Measurements from ENCODE around the gene TRIM41. TPM values are rescaled to one million over a fixed set of nuclear protein-coding genes. Genes with fewer than 3 reads are reported as not detected.
A peak's percentile ranks its signal among the peaks of the same experiment; 100 is the strongest.

The TRIM41 gene
- total RNA-seq, 1 donor = 9.9 TPM

- TF ChIP-seq CTCF (IDR thresholded peaks at IDR 0.05; ENCODE audit: insufficient read depth, low read depth, low read length) = no peak
- peak overlapping the region; percentile 87 for H3K4me3 ChIP-seq (ENCODE audit: low read depth, low read length)
- peak; percentile 47 for DNase-seq (ENCODE audit: low read depth)
These were observed 33.6 kb upstream of the TRIM41 start for GRCh38 chr5:181189363-181189961.

- no peak for DNase-seq (ENCODE audit: low read depth)
- TF ChIP-seq CTCF (IDR thresholded peaks at IDR 0.05; ENCODE audit: insufficient read depth, low read depth, low read length) = no peak
- H3K4me3 ChIP-seq (ENCODE audit: low read depth, low read length) = peak overlapping the region; percentile 87
These were observed 32.9 kb upstream of the TRIM41 start for GRCh38 chr5:181189962-181190710.

- peak; percentile 56 for DNase-seq (ENCODE audit: low read depth)
- no peak for TF ChIP-seq CTCF (IDR thresholded peaks at IDR 0.05; ENCODE audit: insufficient read depth, low read depth, low read length)
These were observed 32.2 kb upstream of the TRIM41 start for GRCh38 chr5:181190711-181191525.

GRCh38 chr5:181191526-181192336, 31.4 kb upstream of the TRIM41 start:
- DNase-seq (ENCODE audit: low read depth) = peak; percentile 97
- H3K4me3 ChIP-seq (ENCODE audit: low read depth, low read length) = peak overlapping the region; percentile 87
- TF ChIP-seq CTCF (IDR thresholded peaks at IDR 0.05; ENCODE audit: insufficient read depth, low read depth, low read length) = no peak

More at GRCh38 chr5:181190711-181191525, 32.2 kb upstream of the TRIM41 start:
- peak overlapping the region; percentile 87 for H3K4me3 ChIP-seq (ENCODE audit: low read depth, low read length)

GRCh38 chr5:181192337-181193046, 30.6 kb upstream of the TRIM41 start:
- peak overlapping the region; percentile 87 for H3K4me3 ChIP-seq (ENCODE audit: low read depth, low read length)
- DNase-seq (ENCODE audit: low read depth) = no peak
- no peak for TF ChIP-seq CTCF (IDR thresholded peaks at IDR 0.05; ENCODE audit: insufficient read depth, low read depth, low read length)

GRCh38 chr5:181193656-181194055, 29.4 kb upstream of the TRIM41 start:
- DNase-seq (ENCODE audit: low read depth) = no peak
- TF ChIP-seq CTCF (IDR thresholded peaks at IDR 0.05; ENCODE audit: insufficient read depth, low read depth, low read length) = no peak
- H3K4me3 ChIP-seq (ENCODE audit: low read depth, low read length) = no peak overlapping the region
